ENCODE measurements around the gene C1orf94. TPM values are rescaled to one million over a fixed set of nuclear protein-coding genes. Genes with fewer than 3 reads are reported as not detected.
A peak's percentile ranks its signal among the peaks of the same experiment; 100 is the strongest.

Gene C1orf94
- total and polyA plus RNA-seq, 2 of the 4 experiments (the other 2 are of a cell fraction): not detected

- Histone ChIP-seq H3K4me2 (ENCODE audit: low read depth, low read length) (peak within 1 kb of the TSS; percentile 40; the same call in 1 of the 2 replicates), H4K20me1 (ENCODE audit: insufficient read depth, low read length) (no peaks in the 10 kb centered on the region), H3K14ac (replicated peaks; ENCODE audit: low read depth, low read length) (no peak within 1 kb of the TSS), H4K91ac (ENCODE audit: insufficient read depth, low read depth, low read length) (no peak within 1 kb of the TSS), H2BK15ac (ENCODE audit: low read depth, low read length) (no peak within 1 kb of the TSS), H3K36me3 (ENCODE audit: control insufficient read depth, insufficient read depth, low read length) (no peaks in the 10 kb centered on the region), H2AK5ac (ENCODE audit: low read depth, low read length) (no peak within 1 kb of the TSS), H4K5ac (ENCODE audit: low read depth, low read length) (no peak within 1 kb of the TSS), H3K4me1 (ENCODE audit: control insufficient read depth, insufficient read depth, low read length) (no peaks in the 10 kb centered on the region; the same call in 1 of the 2 replicates), H3K9ac (ENCODE audit: low read depth, low read length) (no peak within 1 kb of the TSS), H3K9me3 (ENCODE audit: control insufficient read depth, insufficient read depth, low read length) (no peaks in the 10 kb centered on the region), H2AK9ac (replicated peaks; ENCODE audit: low read depth, low read length, poor library complexity) (no peak within 1 kb of the TSS), H3K79me1 (ENCODE audit: low read depth in 1 of 2, low read length in 2 of 2) (no peaks in the 10 kb centered on the region), H3K4me3 (ENCODE audit: insufficient read depth, low read depth, low read length) (peak within 1 kb of the TSS; percentile 31), H3K18ac (ENCODE audit: low read depth, low read length) (no peak within 1 kb of the TSS), H2BK20ac (ENCODE audit: low read depth, low read length) (no peak within 1 kb of the TSS), H3K4ac (ENCODE audit: low read depth, low read length) (no peak within 1 kb of the TSS), H3K23ac (ENCODE audit: low read depth, low read length) (no peak within 1 kb of the TSS), H3K56ac (ENCODE audit: extremely low read depth, insufficient read depth, low read length) (no peak within 1 kb of the TSS), H2AFZ (replicated peaks; ENCODE audit: low read length, poor library complexity) (peak within 1 kb of the TSS; percentile 68), H3K27me3 (ENCODE audit: control insufficient read depth, insufficient read depth, low read length) (peaks cover 15% of the 10 kb centered on the region), H3K9me1 (ENCODE audit: insufficient read depth, low read length) (no peaks in the 10 kb centered on the region), H2BK5ac (ENCODE audit: low read depth, low read length, poor library complexity, severe bottlenecking) (no peak within 1 kb of the TSS), H2BK120ac (ENCODE audit: low read depth, low read length) (no peak within 1 kb of the TSS), H3K27ac (ENCODE audit: insufficient read depth, low read length) (no peak within 1 kb of the TSS), H4K8ac (ENCODE audit: low read depth in 2 of 2, low read length in 2 of 2) (no peak within 1 kb of the TSS)
- dilution Hi-C loops (cut with HindIII; ENCODE audit: low sequenced_read_pairs, unreplicated experiment): no loop called here
- in situ Hi-C loops (cut with MboI; ENCODE audit: low sequenced_read_pairs): no loop called here
- CTCF ChIA-PET: no interaction called here
- intact Hi-C loops (cut with micrococcal nuclease): no loop called here
- DNase-seq: peak; percentile 23
- TF ChIP-seq BHLHE40 (IDR thresholded peaks at IDR 0.05; ENCODE audit: low read depth, low read length) (0 out of 2 replicates have a peak, but pooled peaks have one; percentile 40), NFE2L2 (IDR thresholded peaks at IDR 0.05; ENCODE audit: low read depth, low read length) (no peak)
- no TSS peak for BruUV-seq (replicated peaks)
- peak; percentile 48 for ATAC-seq (ENCODE audit: low read depth)
- POLR2A ChIA-PET (ENCODE audit: unreplicated experiment): no interaction called here
- WGBS, 2 experiments (ENCODE audit: extremely low coverage in 2 of 2, insufficient read length in 1 of 2): 0% methylated on average over 15 of the region's 78 CpGs; no CpG with 5 or more reads in 1 of the 2 experiments
Observed at GRCh38 chr1:34164771-34165391, 11.8 kb upstream of the C1orf94 start, which contains the start of gene CSMD2. Gene CSMD2 (minus strand): TSS chr1:34165230. CDS start chr1:34165097, 133 bp downstream.
